SK-N-SH treated with all-trans-retinoic acid at 6 μM for 48 hours (cell line): ENCODE measurements around the gene ETAA1.
A peak's percentile ranks its signal among the peaks of the same experiment; 100 is the strongest.

Experiments
- ATAC-seq: fragments of 200-7000 bp; cut with Tn5 transposase; 3 replicates; pipeline ENCODE4 v1.9.1; 2020; ENCODE audit warnings: mild to moderate bottlenecking, moderate library complexity
- BACH2 ChIP-seq: fragments of 250-450 bp; sonication (Bioruptor Pico); IDR thresholded peaks from 2 replicates; pipeline ENCODE4 v1.9.0; 2021; ENCODE audit warnings: mild to moderate bottlenecking, borderline replicate concordance
- ESRRG ChIP-seq: fragments of 250-450 bp; sonication (Bioruptor Pico); IDR thresholded peaks from 2 replicates; pipeline ENCODE4 v1.6.1; 2021; ENCODE audit warnings: mild to moderate bottlenecking
- GLIS3 ChIP-seq: fragments of 250-450 bp; sonication (Bioruptor Pico); IDR thresholded peaks from 2 replicates; pipeline ENCODE4 v1.5.0; 2020; ENCODE audit warnings: mild to moderate bottlenecking, moderate library complexity
- ISL1 ChIP-seq: fragments of 250-450 bp; sonication (Bioruptor Pico); IDR thresholded peaks from 2 replicates; pipeline ENCODE4 v2.1.2; 2022; ENCODE audit warnings: mild to moderate bottlenecking, moderate library complexity
- OSR1 ChIP-seq: fragments of 250-450 bp; sonication (Bioruptor Pico); IDR thresholded peaks from 2 replicates; pipeline ENCODE4 v1.8.0; 2022; ENCODE audit warnings: moderate library complexity, mild to moderate bottlenecking, inconsistent platforms
- TOX ChIP-seq: fragments of 250-450 bp; sonication (Bioruptor Pico); IDR thresholded peaks from 2 replicates; pipeline ENCODE4 v1.8.0; 2021; ENCODE audit warnings: mild to moderate bottlenecking, moderate library complexity, borderline replicate concordance
- ZC3H10 ChIP-seq: fragments of 250-450 bp; sonication (Bioruptor Pico); IDR thresholded peaks from 2 replicates; pipeline ENCODE4 v1.5.1; 2021; ENCODE audit warnings: mild to moderate bottlenecking, moderate library complexity
- ZFP30 ChIP-seq: fragments of 450-650 bp; formaldehyde crosslinking; IDR thresholded peaks from 2 replicates; pipeline ENCODE4 v1.5.0; 2022; ENCODE audit warnings: mild to moderate bottlenecking, moderate library complexity
- ZNF70 ChIP-seq: fragments of 450-650 bp; formaldehyde crosslinking; IDR thresholded peaks from 2 replicates; pipeline ENCODE4 v1.5.0; 2020; ENCODE audit warnings: mild to moderate bottlenecking, moderate library complexity
- TF ChIP-seq, protein P1 (sequence below): fragments of 250-450 bp; sonication (Bioruptor Pico); IDR thresholded peaks from 2 replicates; pipeline ENCODE4 v1.8.0; 2021; ENCODE audit warnings: low read depth, mild to moderate bottlenecking, moderate library complexity, borderline replicate concordance

ETAA1 gene

DNA sequence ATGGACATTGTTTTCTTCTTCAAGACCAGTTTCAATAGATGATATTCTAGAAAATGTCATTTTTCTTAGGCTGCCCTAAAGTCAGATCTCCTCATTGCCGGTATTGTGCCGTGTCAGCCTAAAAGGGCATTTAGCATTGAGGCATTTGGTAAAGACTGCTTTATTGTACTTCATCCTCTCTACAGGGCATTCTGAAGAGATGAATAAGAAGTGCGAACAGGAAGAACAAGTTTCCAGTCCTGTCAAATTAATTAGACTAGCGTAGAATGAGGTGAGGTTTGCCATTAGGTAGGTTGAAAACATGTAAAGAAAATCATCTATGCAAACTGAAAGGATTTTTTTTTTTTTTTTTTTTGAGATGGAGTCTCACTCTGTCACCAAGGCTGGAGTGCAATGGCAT lies 60.6 kb downstream of the ETAA1 start:
- ATAC-seq, result no peak

DNA sequence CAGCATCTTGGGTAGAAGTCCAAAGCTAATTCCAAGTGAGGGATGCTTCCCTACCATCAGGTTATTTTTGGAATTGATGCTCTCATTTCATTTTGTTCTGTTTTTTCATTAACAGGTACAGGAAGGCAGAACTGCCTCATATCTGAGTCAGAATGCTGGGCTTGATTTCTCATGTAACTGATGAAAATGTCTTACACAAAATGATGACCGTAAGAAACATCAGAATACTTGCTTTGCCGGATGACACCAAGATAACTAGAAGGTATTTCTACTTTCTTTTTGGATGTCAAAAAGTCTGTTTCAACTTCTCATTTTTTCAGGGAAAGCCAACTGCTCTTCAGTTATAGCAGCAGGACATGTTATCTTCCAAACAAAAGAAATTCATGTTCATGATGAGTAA lies 62.6 kb downstream of the ETAA1 start:
- ATAC-seq, result no peak
- TF ChIP-seq GLIS3 (no peak), ISL1 (CRISPR knock-in tag) (peak; percentile 30; the same call in 1 of the 2 replicates), ZFP30 (no peak), BACH2 (CRISPR knock-in tag) (no peak), TOX (CRISPR knock-in tag) (no peak), ESRRG (CRISPR knock-in tag) (no peak)
- TF ChIP-seq, protein P1, sequence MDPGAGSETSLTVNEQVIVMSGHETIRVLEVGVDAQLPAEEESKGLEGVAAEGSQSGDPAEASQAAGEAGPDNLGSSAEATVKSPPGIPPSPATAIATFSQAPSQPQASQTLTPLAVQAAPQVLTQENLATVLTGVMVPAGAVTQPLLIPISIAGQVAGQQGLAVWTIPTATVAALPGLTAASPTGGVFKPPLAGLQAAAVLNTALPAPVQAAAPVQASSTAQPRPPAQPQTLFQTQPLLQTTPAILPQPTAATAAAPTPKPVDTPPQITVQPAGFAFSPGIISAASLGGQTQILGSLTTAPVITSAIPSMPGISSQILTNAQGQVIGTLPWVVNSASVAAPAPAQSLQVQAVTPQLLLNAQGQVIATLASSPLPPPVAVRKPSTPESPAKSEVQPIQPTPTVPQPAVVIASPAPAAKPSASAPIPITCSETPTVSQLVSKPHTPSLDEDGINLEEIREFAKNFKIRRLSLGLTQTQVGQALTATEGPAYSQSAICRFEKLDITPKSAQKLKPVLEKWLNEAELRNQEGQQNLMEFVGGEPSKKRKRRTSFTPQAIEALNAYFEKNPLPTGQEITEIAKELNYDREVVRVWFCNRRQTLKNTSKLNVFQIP (CRISPR knock-in tag), result no peak
- TF ChIP-seq, all 23 proteins: peak for 1

More for the DNA sequence above, 60.6 kb downstream of the ETAA1 start:
- TF ChIP-seq, protein P1 (CRISPR knock-in tag), result no peak
- TF ChIP-seq ZNF70 (CRISPR knock-in tag), result no peak
- TF ChIP-seq ZC3H10 (CRISPR knock-in tag), result no peak
- no peak for TF ChIP-seq OSR1
